ENCODE results near the gene UCN.
"Not testable (repeated sequence)": the region's sequence is repeated elsewhere in the genome, so short reads cannot be mapped to it uniquely, and the experiment has no call there.

The UCN gene

GRCh38 chr2:27284996-27285395 is 23.2 kb downstream of the UCN start:
- TF ChIP-seq POLR2A (IDR thresholded peaks at IDR 0.05; ENCODE audit: low read length) (no peak), GATA1 (IDR thresholded peaks at IDR 0.05; ENCODE audit: low read depth, low read length) (no peak)
- no peak for DNase-seq

GRCh38 chr2:27282892-27283291 is 25.4 kb downstream of the UCN start:
- TF ChIP-seq GATA1 (IDR thresholded peaks at IDR 0.05; ENCODE audit: low read depth, low read length): no peak
- TF ChIP-seq POLR2A (IDR thresholded peaks at IDR 0.05; ENCODE audit: low read length): no peak
- no peak for DNase-seq

- TF ChIP-seq POLR2A (IDR thresholded peaks at IDR 0.05; ENCODE audit: low read length): no peak
- no peak for TF ChIP-seq GATA1 (IDR thresholded peaks at IDR 0.05; ENCODE audit: low read depth, low read length)
- DNase-seq: no peak
These were observed 26.2 kb downstream of the UCN start, which contains the start of gene TRIM54 for GRCh38 chr2:27281855-27282559. Gene TRIM54, plus strand, starts transcription at chr2:27282429. Its CDS starts 303 bp downstream, at chr2:27282732.

GRCh38 chr2:27281442-27281841 is 26.8 kb downstream of the UCN start:
- DNase-seq: no peak

GRCh38 chr2:27280826-27281225 is 27.4 kb downstream of the UCN start:
- TF ChIP-seq GATA1 (IDR thresholded peaks at IDR 0.05; ENCODE audit: low read depth, low read length) (no peak), POLR2A (IDR thresholded peaks at IDR 0.05; ENCODE audit: low read length) (no peak)
- peak in 1 of 2 experiments; percentile 31 for DNase-seq

More at GRCh38 chr2:27281442-27281841, 26.8 kb downstream of the UCN start:
- TF ChIP-seq GATA1 (IDR thresholded peaks at IDR 0.05; ENCODE audit: low read depth, low read length) (no peak), POLR2A (IDR thresholded peaks at IDR 0.05; ENCODE audit: low read length) (no peak)

GRCh38 chr2:27278010-27278409 is 30.2 kb downstream of the UCN start:
- no peak for DNase-seq
- TF ChIP-seq GATA1 (IDR thresholded peaks at IDR 0.05; ENCODE audit: low read depth, low read length) (no peak), POLR2A (IDR thresholded peaks at IDR 0.05; ENCODE audit: low read length) (no peak)

GRCh38 chr2:27275211-27276150 is 32.8 kb downstream of the UCN start, which contains the start of gene DNAJC5G:
Gene DNAJC5G, plus strand, starts transcription at chr2:27275433. Its CDS starts 1,296 bp downstream, at chr2:27276729.
- no peak for TF ChIP-seq POLR2A (IDR thresholded peaks at IDR 0.05; ENCODE audit: low read length)
- TF ChIP-seq GATA1 (IDR thresholded peaks at IDR 0.05; ENCODE audit: low read depth, low read length): no peak
- no peak for DNase-seq

GRCh38 chr2:27272537-27273522 is 35.4 kb downstream of the UCN start:
- not testable (repeated sequence) for DNase-seq

- no peak for DNase-seq
- TF ChIP-seq POLR2A (IDR thresholded peaks at IDR 0.05; ENCODE audit: low read length): no peak
- no peak for TF ChIP-seq GATA1 (IDR thresholded peaks at IDR 0.05; ENCODE audit: low read depth, low read length)
These were observed 36.5 kb downstream of the UCN start for GRCh38 chr2:27271631-27272340.

GRCh38 chr2:27270670-27271069 is 37.6 kb downstream of the UCN start:
- no peak for TF ChIP-seq POLR2A (IDR thresholded peaks at IDR 0.05; ENCODE audit: low read length)
- no peak for TF ChIP-seq GATA1 (IDR thresholded peaks at IDR 0.05; ENCODE audit: low read depth, low read length)
- DNase-seq: no peak

- no peak for TF ChIP-seq POLR2A (IDR thresholded peaks at IDR 0.05; ENCODE audit: low read length)
- no peak for TF ChIP-seq GATA1 (IDR thresholded peaks at IDR 0.05; ENCODE audit: low read depth, low read length)
- no peak for DNase-seq
These were observed 38.1 kb downstream of the UCN start for GRCh38 chr2:27270131-27270530.

- DNase-seq: not testable (repeated sequence)
These were observed 39.9 kb downstream of the UCN start for GRCh38 chr2:27268296-27268695.

GRCh38 chr2:27265536-27265870 is 42.7 kb downstream of the UCN start:
- no peak for DNase-seq
- TF ChIP-seq GATA1 (IDR thresholded peaks at IDR 0.05; ENCODE audit: low read depth, low read length) (no peak), POLR2A (IDR thresholded peaks at IDR 0.05; ENCODE audit: low read length) (no peak)

Measured in erythroblast (primary cell).